ENCODE results near the gene NFASC. TPM values are rescaled to one million over a fixed set of nuclear protein-coding genes. Genes with fewer than 3 reads are reported as not detected.

Gene NFASC
- total RNA-seq, 2 donors from 2014 or later, result 27.7 to 45.9 TPM

DNA sequence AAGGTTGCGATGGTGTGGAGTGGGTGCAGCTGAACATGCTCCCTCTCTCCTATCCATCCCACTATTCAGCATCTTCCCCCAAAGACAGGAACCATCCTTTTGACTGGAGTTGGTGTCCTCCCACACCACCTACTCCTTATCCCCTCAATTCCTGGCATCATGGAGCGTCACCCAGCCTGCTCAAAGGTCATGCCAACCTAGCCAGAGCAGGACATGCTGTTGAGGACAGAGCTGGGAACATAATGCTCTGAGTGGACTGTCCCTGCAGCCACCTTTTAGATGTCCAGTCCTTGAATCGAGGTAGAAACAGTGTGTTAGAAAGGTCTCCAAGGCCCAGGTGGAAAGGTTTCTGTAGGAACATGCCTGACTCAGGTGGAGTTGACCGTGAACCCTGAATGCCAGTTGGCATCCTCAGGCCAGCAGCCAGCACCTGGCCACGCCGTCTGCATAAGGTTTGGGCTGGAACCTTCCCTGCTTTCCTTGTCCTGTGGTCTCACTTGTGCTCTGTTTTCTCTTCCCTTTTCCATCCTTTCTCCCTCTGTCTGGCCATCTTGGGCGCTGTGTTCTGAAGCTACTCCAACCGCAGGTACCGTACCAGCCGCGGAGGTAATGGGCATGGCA is 120.2 kb downstream of the NFASC start:
- no peak for DNase-seq
- TF ChIP-seq, protein P1, sequence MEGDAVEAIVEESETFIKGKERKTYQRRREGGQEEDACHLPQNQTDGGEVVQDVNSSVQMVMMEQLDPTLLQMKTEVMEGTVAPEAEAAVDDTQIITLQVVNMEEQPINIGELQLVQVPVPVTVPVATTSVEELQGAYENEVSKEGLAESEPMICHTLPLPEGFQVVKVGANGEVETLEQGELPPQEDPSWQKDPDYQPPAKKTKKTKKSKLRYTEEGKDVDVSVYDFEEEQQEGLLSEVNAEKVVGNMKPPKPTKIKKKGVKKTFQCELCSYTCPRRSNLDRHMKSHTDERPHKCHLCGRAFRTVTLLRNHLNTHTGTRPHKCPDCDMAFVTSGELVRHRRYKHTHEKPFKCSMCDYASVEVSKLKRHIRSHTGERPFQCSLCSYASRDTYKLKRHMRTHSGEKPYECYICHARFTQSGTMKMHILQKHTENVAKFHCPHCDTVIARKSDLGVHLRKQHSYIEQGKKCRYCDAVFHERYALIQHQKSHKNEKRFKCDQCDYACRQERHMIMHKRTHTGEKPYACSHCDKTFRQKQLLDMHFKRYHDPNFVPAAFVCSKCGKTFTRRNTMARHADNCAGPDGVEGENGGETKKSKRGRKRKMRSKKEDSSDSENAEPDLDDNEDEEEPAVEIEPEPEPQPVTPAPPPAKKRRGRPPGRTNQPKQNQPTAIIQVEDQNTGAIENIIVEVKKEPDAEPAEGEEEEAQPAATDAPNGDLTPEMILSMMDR (conservative IDR thresholded peaks at IDR 0.05), result no peak
- H3K27me3 Mint-ChIP-seq (ENCODE audit: insufficient read depth), result peaks cover 25% of the 10 kb centered on the region
- Histone ChIP-seq H3K9ac (ENCODE audit: extremely low read depth, low read length, poor library complexity, severe bottlenecking) (no peak overlapping the region), H3K4me3 (ENCODE audit: low read length) (peak overlapping the region; percentile 36), H3K27ac (ENCODE audit: low read depth, low read length) (no peak overlapping the region), H3K4me1 (ENCODE audit: control insufficient read depth, insufficient read depth, low read length) (peaks cover 24% of the 10 kb centered on the region), H3K9me3 (ENCODE audit: control insufficient read depth, low read length) (no peaks in the 10 kb centered on the region), H3K27me3 (ENCODE audit: control insufficient read depth, insufficient read depth, low read length, poor library complexity, severe bottlenecking) (no peaks in the 10 kb centered on the region), H3K36me3 (ENCODE audit: control insufficient read depth, insufficient read depth, low read length) (peaks cover 47% of the 10 kb centered on the region)
- no peak overlapping the region for H3K27ac Mint-ChIP-seq
- H3K9me3 Mint-ChIP-seq, result no peaks in the 10 kb centered on the region
- 64 to 72% methylated on average over 7 to 11 of the region's 11 CpGs for WGBS, 2 experiments (ENCODE audit: insufficient coverage in 1 of 2, insufficient read length in 1 of 2)
- H3K4me1 Mint-ChIP-seq, result peaks cover 38% of the 10 kb centered on the region
- H3K4me3 Mint-ChIP-seq, result peak overlapping the region; percentile 30
- H3K36me3 Mint-ChIP-seq (ENCODE audit: low read depth), result peaks cover 24% of the 10 kb centered on the region

DNA sequence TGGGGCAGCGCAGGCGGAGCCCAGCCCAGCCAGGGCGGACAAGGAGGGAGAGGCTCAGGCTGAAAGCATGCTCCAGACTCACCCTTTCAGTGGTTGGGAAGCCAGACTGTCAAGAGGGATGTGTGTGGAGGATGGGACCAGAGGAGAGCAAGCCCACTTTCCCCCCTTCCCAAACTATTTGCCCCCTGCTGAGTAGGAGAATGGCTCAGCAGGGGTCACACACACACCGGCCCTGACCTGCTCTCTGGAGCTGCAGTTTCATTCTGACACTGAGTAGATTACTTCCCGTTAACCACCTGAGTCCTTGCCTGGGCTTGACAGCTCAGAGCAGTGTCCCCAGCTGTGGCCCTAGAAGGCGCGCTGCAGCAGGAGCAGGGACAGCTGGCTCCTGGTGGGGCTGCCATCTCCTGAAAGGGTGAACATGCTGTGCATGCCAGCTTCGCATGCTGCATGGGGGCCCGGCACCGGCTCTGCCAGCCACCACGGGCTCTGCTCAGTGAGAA is 120.7 kb downstream of the NFASC start:
- Mint-ChIP-seq H3K27ac (no peak overlapping the region), H3K9me3 (no peaks in the 10 kb centered on the region), H3K4me1 (peaks cover 38% of the 10 kb centered on the region), H3K36me3 (ENCODE audit: low read depth) (peaks cover 19% of the 10 kb centered on the region), H3K27me3 (ENCODE audit: insufficient read depth) (peaks cover 25% of the 10 kb centered on the region), H3K4me3 (peak overlapping the region; percentile 30)
- TF ChIP-seq, protein P1 (conservative IDR thresholded peaks at IDR 0.05), result no peak
- Histone ChIP-seq H3K27ac (ENCODE audit: low read depth, low read length) (no peak overlapping the region), H3K9ac (ENCODE audit: extremely low read depth, low read length, poor library complexity, severe bottlenecking) (no peak overlapping the region), H3K27me3 (ENCODE audit: control insufficient read depth, insufficient read depth, low read length, poor library complexity, severe bottlenecking) (no peaks in the 10 kb centered on the region), H3K9me3 (ENCODE audit: control insufficient read depth, low read length) (no peaks in the 10 kb centered on the region), H3K36me3 (ENCODE audit: control insufficient read depth, insufficient read depth, low read length) (peaks cover 42% of the 10 kb centered on the region), H3K4me3 (ENCODE audit: low read length) (peak overlapping the region; percentile 36), H3K4me1 (ENCODE audit: control insufficient read depth, insufficient read depth, low read length) (peaks cover 24% of the 10 kb centered on the region)
- WGBS, 2 experiments (ENCODE audit: insufficient coverage in 1 of 2, insufficient read length in 1 of 2), result 21 to 31% methylated on average over 4 to 11 of the region's 11 CpGs
- DNase-seq, result peak; percentile 95

DNA sequence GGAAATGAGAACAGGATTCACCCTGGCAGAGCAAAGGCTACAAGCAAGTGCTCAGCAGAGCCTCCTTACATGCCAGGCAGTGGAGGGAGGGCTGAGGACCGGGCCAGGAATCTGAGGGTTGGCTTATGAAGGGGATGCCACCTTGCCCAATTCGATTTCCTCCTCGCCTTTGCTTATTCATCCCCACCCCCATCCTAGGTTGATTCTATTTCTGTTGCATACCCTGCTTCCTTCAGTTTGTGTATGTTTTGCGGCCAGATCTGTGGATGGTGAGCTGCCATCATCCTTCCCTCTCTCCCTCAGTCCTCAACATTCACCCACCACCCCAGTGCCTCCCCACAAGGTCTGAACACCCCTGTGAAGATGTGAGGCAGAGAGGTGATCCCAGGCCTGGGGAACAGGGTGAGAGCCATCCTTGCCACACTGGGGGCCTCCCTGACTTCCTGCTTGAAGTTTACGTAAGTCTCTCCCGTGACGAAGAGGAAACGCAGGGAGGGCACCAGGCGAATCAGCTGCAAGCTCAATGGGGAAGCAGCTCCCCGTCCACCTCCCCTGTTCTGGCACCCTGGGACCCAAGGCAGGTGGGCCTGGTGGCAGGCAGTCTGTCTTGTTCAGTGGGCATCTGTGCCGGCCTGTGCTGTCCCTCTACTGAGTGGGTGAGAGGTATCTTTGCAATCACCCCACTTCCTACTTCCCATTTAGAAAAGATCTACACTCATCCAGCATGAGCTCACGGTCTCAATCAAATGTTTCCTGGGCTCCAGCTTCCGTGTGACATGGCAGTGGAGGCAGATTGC is 121.7 kb downstream of the NFASC start:
- Histone ChIP-seq H3K27me3 (ENCODE audit: control insufficient read depth, insufficient read depth, low read length, poor library complexity, severe bottlenecking) (no peaks in the 10 kb centered on the region), H3K9me3 (ENCODE audit: control insufficient read depth, low read length) (no peaks in the 10 kb centered on the region), H3K36me3 (ENCODE audit: control insufficient read depth, insufficient read depth, low read length) (peaks cover 39% of the 10 kb centered on the region), H3K4me1 (ENCODE audit: control insufficient read depth, insufficient read depth, low read length) (peaks cover 24% of the 10 kb centered on the region), H3K4me3 (ENCODE audit: low read length) (peak overlapping the region; percentile 36), H3K9ac (ENCODE audit: extremely low read depth, low read length, poor library complexity, severe bottlenecking) (no peak overlapping the region), H3K27ac (ENCODE audit: low read depth, low read length) (no peak overlapping the region)
- Mint-ChIP-seq H3K4me1 (peaks cover 38% of the 10 kb centered on the region), H3K4me3 (no peak overlapping the region), H3K27ac (no peak overlapping the region), H3K36me3 (ENCODE audit: low read depth) (peaks cover 13% of the 10 kb centered on the region), H3K9me3 (no peaks in the 10 kb centered on the region), H3K27me3 (ENCODE audit: insufficient read depth) (peaks cover 25% of the 10 kb centered on the region)
- WGBS, 2 experiments (ENCODE audit: insufficient coverage in 1 of 2, insufficient read length in 1 of 2), result 95 to 96% methylated on average over 12 to 13 of the region's 13 CpGs
- no peak for DNase-seq
- TF ChIP-seq, protein P1 (conservative IDR thresholded peaks at IDR 0.05), result no peak
